GM18873 (cell line): ENCODE measurements around the gene FOXN3.
"Not testable (repeated sequence)": the region's sequence is repeated elsewhere in the genome, so short reads cannot be mapped to it uniquely, and the experiment has no call there.

Experiments
- ATAC-seq: cut with Tn5 transposase; IDR thresholded peaks from one replicate; pipeline ENCODE4 v1.9.1; 2021; ENCODE audit warnings: mild to moderate bottlenecking, moderate library complexity, moderate number of reproducible peaks; ENCODE audit not compliant: unreplicated experiment, low FRiP score

The FOXN3 gene

DNA sequence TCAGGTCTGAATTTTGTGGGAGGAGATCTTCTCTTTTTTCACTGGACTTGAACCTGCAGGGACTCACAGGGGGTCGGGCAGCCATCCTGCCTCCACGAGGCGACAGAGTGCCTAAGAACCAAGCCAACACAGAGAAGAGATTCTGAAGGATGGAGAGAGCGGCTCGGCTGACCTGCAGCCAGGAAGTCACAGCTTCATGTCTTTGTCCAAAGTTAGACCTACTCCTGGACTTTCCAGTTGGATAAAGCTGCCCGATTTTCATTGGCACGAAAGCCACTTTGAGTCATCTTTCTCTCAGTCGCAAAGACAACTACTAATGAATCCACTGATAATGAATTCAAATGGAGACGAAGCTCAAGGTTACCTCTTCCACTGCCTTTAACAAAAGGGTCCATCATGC, 106.8 kb downstream of the FOXN3 start:
- no peak for ATAC-seq

DNA sequence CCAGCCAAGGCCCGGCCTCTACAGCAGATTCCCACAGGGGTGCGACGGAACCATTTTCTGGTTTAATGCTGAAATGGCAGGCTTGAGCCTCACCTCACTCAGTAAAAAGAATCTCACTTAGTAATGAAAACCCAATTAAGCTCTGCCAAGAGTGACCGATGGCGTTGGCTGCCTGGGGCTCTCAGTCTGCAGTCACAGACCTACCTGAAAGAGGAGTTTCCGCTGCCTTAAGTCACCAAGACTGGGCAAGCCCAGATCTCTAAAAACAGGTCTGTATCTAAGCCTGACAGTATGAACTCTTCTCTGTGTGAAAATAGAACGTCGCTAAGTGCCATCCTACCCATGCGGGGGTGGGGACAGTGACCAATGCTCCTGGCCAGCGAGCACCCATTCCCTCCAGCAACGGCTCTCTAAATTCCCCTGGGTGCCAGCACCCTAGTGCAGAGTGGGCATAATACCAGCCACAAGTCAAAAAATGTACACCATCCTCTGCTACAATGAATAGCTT, 107.3 kb downstream of the FOXN3 start:
- ATAC-seq = no peak

DNA sequence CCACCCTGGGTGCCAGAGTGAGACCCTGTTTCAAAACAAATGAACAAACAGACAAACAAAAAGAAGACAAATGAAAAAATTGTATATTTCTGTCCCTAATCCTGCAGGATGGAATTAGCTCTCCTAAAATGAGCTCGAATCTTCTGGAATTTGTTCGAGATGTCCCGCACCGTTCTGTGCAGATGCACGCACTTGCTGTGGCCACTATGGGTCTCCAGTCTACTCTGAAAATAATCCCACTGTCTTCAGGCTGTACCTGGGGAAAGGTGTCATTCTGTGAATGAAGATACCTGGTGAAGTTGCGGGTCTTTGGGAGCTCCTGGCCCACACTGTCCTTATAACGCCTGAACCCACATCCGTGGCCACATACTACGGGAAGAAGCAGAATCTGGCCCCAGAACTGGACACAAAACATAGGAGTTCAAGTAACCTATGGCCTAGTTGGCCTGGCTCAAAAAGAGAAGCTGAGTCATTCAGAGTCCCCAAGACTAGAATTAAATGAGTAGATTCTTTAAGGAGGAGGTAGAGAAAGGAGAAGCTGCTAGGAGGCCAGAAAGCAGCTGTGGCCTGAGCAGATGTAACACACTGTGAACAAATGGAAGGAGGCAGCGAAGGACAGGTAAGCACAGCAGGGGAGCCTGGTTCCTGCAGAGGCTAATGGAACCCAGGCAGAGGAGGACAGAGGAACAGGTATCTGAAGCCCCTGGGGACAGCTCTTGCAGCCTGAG, 108.6 kb downstream of the FOXN3 start:
- ATAC-seq = no peak

DNA sequence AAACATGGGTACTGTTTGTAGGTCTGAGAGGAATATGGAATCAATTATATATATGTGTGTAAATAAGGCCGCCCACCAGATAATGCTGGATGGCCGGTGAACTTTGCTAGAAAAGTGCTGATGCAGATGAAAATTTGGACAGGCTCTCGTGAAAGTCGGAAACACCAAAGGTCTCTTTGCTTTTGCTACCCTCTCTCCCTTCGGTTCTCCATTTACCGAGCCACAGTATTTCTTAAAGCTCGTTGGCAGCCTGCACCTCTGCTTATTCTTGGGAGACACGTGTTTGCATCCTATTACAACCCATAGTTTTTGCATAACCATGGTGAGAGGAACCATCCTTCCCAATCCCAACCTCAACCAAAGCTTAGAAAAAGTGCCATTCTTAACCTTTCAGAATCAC, 109.6 kb downstream of the FOXN3 start:
- no peak for ATAC-seq

DNA sequence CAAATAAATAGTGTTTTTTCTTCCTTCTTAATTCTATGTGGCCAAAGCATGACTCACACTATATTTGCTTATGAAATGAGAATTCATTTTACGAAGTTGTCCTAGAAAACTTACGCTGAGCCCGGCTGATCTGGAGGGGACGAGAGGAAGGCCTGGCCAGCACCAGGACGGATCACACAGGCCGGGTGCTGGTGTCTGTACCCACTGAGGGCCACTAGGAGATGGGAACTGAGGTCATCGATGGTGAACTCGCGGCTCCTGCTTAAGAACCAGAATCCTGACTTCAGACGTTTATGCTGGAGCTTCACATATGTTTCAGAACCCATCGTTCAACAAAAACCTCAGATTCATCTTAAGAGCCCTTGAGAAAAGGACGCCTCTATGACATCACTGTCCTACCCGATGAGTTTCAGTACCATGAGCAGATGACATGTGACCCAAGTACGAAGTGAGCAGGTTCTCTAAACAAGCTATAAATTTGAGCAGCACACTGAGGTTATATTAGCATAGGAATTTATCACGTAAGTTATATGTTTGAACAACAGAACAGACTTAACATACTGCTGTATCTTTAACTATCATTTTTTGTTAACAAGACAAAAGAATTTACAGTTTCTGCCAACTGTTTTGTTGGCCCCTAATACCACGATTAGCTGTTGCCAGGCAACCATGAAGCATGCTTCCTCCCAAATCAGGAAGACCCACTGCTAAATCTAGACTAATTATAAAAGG, 111.9 kb downstream of the FOXN3 start:
- peak; percentile 37 for ATAC-seq

DNA sequence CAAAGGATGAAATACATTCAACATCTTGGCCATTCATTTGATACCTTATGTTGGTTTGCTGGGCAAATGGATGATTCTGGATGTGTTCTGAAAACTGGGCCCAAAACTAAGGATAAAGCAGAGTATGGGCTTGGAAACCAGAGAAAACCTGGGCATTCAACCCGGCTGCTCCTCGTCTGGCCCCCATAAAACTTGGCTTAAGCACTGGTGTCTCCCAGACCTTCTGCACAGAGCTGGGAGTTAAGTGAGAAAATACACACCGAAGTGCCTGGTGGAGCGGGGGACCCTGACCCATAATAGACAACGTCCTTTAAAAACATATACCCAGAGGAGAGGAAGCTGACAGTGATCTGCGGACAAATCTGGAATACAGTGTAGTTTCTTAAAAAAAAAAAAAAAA, 112.5 kb downstream of the FOXN3 start:
- ATAC-seq = no peak

DNA sequence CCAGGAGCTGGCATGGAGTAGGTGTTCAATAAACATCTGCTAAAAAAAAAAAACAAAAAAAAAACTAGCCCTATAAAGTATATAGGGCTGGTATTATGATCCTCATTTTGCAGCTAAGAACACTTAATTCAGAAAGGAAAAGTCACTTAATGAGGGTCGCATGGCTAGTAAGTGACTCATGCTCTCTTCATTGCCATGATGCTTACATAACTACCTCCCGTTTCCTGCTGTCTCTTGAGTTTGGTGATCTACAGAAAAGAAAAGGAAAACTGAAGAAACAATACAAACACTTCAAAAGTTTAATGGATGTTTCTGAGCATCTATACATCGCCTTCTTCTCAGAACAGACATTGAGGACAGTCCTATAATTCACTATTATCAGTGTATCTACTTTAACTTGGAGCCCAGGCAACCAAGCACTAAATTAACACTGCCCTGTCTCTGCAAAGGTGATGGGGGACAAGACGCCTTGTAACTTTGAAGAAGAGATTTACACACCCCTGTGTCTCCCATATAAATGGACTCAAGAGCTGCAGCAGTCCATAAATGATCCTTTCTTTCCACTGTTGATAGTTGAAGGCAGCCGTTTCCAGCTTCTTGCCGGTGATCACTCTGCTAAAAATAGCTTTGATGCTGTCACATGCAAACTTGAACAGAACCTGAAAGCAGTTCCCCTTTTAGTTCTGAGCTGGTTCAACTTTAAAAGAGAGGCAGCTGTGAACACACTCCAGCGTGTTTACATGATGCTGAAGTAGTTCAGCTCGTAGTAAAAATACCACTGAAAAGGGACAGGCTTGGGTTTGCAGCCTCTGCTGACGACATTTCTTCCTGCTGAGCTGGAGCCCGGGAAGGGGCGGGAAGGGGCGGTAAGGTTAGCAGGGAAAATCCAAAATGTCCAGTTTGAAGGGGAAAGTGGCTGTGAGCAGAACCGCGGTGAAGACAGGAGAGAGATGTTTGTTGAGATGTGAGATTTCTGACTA, 113.3 kb downstream of the FOXN3 start:
- ATAC-seq = peak; percentile 46

DNA sequence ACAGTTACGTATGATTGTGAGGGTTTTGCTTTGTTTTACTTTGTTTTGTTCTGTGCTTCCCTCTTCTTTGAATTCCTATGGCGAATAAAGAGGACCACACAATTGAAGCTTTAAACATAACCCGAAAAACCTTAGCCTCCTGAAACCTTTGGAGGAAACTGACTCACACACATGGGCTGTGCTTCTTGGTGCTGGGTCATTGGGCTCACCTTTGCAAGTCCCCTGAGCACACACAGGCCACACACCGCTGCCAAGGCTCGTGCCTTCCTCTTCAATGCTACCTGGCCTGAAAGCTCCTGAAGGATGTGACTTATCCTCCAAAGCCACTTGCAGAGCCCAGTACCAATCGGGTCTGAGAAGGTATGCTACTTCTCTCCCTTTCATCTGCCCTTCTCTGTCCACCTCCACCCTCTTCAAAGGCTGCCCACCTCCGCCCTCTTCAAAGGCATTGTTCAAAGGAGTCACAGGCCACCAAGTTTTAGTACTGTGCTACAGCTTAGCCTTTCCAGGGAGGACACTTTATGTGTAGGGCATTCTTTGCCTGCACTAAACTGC, 114.6 kb downstream of the FOXN3 start:
- ATAC-seq = no peak

DNA sequence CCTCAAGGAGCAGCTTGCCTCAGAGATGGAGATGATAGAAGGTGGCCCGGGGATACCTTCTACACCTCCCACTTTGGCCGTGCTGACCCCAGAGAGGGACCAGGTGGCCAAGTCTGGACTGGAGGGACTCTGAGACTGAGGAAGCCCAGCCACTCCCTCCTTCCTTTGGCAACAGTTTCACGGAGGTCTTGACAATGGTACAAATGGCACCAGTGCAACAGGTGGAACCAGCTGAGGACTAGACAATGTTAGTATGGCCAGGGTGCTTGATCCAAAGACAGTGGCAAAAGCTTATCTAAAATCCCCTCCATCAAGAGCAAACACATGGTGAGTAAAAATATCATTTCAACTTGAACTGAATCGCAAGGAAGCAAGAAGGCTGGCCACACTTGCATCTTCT, 117.4 kb downstream of the FOXN3 start:
- ATAC-seq = no peak

DNA sequence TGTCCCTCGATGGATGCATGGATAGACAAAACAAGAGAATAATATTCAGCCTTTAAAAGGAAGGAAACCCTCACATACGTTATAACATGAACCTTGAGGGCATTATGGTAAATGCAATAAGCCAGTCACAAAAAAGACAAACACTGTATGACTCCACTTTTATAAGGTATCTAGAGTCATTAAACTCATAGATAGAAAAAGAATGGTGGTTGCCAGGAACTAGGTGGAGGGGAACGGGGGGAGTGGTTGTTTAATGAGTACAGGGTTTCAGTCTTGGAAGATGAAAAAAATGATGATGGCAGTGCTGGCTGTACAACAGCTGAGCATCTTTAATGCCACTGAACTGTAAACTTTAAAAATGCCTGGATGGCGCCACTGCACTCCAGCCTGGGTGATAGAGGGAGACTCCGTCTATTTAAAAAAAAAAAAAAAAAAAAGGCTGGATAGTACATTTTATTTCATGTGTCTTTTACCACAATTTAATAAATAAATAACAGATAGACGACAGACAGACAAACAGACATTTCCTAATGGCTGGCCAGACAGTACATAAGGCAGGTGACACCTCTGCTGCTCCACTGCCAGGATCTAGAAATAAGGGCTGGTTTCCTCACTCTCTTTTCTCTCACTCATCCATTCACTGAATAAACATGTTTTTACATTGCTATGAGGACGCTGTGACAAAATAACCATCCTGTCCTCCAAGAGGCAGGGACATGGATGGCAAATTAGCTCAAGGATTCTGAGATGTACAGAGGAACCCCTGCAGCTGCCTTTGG, 118.8 kb downstream of the FOXN3 start:
- no peak for ATAC-seq

DNA sequence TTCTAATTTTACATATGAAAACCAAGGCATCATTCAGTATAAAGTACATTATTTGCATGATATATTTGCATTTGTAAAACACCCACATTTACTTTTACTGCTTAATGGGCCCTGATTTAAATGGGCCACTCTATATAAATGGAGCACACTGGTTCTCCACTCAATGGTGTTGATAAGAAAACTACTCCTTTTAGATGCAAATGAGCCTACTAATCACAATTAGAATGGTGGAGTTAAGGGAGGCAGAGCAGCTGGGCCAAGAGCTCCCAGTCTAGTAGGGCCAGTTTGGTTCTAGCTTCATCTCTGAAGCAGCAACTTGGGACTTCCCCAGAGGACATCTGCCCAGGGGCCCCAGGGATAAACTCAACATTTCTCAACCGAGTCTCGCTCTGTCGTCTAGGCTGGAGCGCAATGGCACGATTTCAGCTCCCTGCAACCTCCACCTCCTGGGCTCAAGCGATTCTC, 120.7 kb downstream of the FOXN3 start:
- no peak for ATAC-seq

DNA sequence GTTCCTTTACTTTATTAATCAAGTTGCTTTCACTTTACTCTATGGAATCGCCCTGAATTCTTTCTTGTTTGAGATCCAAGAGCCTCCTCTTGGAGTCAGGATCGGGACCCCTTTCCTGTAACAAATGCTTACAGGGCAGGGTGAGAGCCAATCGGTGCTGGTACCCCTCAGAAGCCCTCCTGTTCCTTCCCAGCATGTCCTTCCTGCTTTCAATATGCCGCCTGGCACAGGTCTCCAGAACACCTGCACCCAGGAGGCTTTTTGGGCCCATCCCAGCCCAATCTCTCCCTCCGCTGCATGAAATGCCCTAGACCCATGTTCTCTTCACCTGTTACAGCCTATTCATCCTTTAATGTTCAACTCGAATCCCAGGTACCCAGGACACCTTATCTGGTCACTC, 122.2 kb downstream of the FOXN3 start:
- ATAC-seq = no peak

DNA sequence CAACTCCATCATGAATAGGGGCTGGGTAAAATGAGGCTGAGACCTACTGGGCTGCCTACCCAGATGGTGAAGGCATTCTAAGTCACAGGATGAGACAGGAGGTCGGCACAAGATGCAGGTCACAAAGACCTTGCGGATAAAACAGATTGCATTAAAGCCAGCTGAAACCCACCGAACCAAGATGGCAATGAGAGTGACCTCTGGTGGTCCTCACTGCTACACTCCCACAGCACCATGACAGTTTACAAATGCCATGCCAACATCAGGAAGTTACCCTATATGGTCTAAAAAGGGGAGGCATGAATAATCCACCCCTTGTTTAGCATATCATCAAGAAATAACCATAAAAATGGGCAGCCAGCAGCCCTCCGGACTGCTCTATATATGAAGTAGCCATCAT, 122.6 kb downstream of the FOXN3 start:
- ATAC-seq = not testable (repeated sequence)

DNA sequence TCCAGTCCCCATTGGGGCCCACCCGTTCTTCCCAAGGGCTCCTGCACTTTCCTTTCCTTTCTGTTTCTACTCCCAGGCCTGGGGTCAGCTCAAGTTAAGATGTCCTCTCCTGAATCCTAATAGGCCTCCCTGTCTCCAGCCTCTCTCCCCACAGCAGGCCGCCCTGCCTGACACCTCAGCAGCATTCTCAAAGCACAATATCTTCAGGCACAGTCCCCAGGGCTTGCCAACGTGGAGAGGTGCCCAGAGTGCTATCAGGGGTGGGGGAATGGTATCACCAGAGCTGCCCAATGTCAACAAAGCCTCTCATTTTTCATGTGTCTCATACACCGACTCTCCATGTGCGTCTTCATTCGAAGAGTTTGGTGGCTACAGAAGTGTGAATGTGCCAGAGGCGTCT, 123.0 kb downstream of the FOXN3 start:
- ATAC-seq = no peak

DNA sequence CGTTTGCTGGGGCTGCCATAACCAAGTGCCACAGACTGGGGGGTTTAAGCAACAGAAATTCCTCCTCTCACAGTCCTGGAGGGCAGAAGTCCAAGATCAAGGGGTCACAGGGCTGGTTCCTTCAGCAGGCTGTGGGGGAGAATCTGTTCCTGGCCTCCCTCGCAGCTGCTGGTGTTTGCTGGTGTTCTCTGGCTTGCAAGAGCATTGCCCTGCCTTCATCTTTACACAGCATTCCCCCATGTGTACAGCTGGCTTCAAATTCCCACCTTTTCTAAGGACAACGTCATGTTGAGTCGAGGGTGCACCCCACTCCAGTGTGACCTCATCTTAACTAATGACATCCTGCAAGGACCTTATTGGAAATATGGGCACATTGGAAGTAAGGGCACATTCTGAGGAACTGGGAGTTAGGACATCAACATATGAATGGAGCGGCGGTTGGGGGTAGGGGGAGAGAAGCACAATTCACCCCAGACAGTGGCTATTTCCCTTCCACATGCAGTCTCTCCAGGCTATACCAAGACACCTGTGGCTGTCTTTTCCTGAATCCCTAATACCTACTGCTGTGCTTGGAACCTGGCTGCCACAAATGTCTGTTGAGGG, 123.6 kb downstream of the FOXN3 start:
- no peak for ATAC-seq

DNA sequence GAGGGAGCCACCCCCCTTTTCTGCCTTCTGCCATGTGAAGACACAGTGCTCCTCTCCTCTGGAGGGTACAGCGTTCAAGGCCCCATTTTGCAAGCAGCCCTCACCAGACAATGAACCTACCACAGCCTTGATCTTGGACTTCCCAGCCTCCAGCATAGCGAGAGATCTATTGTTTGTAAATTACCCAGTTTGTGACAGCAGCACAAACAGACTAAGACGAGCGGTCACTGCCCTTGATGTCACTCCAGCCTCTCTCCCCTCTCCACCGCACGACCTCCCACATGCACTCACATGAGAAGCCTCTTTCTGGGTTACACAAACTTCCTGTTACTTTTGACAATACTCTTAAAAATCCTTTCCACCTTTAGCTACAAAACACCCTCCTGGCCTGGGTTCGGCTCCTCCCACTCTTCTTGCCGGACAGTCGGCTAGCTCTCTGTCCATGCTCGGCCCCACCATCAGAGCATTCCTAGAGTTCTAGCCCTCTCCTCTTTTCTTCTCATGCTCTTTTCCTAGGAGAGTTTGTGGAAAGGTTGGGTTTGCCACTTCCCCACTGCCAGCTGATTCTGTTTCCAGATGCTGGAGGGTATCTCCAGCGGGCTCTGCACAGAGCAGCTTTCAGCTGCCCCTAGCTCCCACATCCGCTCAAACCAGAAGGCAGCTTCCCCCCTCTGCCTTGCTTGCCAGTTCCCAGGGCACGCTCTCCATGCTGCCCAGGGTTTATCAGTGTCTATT, 124.3 kb downstream of the FOXN3 start:
- no peak for ATAC-seq

DNA sequence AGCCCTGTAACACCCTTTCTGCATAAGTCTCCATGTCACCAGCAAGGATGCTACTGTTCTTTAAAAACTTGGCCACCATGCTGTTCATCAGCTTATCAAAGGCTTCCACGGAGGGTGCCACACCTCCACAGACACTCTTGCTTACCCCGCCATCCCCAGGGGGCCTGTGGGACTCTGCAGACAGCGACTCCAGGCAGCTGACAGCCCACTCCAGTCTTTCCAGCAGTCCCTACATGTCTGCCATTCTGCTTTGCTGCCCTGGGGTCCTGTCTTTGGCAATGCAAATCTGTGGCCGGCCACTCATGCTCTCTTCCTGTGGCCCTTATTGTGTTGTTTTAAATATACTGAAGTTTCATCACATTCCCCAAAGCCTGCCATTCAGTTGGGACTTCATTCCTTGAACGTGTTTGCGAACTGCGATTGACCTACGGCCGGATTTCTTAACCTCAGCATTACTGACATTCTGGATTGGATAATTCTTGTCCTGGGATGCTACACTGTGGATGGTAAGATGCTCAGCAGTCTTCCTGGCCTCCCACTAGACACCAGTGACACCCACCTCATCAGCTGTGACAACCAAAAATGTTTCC, 125.6 kb downstream of the FOXN3 start:
- ATAC-seq = no peak

DNA sequence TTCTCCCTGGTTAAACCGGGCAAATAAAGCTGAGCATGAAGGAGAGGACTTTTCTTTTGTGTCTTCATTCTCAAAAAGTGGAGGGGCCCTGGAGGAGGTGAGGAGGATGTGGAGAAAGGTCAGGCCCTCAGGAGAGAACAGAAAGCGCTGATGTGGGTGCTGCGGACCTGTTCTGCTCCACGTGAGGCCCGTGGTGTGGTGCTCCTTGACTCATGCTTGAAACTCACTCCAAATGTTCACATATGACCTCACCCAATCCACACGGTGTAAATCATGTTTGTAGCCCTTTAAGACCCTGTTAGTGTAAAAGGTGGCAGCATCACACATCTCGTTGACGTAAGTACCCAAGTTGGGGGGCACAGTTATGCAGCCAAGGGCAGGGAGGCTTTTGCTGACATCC, 126.2 kb downstream of the FOXN3 start:
- no peak for ATAC-seq
